ENCODE results near the gene GORASP2. TPM values are rescaled to one million over a fixed set of nuclear protein-coding genes. Genes with fewer than 3 reads are reported as not detected.
A peak's percentile ranks its signal among the peaks of the same experiment; 100 is the strongest.

The GORASP2 gene
- total RNA-seq, 1 donor from 2014 or later: 94.7 TPM

GRCh38 chr2:170969872-170970496 lies 40.9 kb downstream of the GORASP2 start:
- no peak for TF ChIP-seq CTCF (IDR thresholded peaks at IDR 0.05)
- Mint-ChIP-seq H3K4me1 (ENCODE audit: unreplicated experiment) (peaks cover 8% of the 10 kb centered on the region), H3K27ac (ENCODE audit: unreplicated experiment) (no peak overlapping the region), H3K9me3 (ENCODE audit: unreplicated experiment) (no peaks in the 10 kb centered on the region), H3K27me3 (ENCODE audit: unreplicated experiment) (no peaks in the 10 kb centered on the region), H3K4me3 (ENCODE audit: unreplicated experiment) (no peak overlapping the region), H3K36me3 (ENCODE audit: unreplicated experiment) (peaks cover 28% of the 10 kb centered on the region)
- no peak for DNase-seq (ENCODE audit: extremely low spot score, unreplicated experiment)

- peaks cover 17% of the 10 kb centered on the region for H3K36me3 Mint-ChIP-seq (ENCODE audit: unreplicated experiment)
- no peaks in the 10 kb centered on the region for H3K27me3 Mint-ChIP-seq (ENCODE audit: unreplicated experiment)
- no peak for DNase-seq (ENCODE audit: extremely low spot score, unreplicated experiment)
- H3K4me1 Mint-ChIP-seq (ENCODE audit: unreplicated experiment): peaks cover 8% of the 10 kb centered on the region
- TF ChIP-seq CTCF (IDR thresholded peaks at IDR 0.05): no peak
- no peak overlapping the region for H3K27ac Mint-ChIP-seq (ENCODE audit: unreplicated experiment)
- no peaks in the 10 kb centered on the region for H3K9me3 Mint-ChIP-seq (ENCODE audit: unreplicated experiment)
- no peak overlapping the region for H3K4me3 Mint-ChIP-seq (ENCODE audit: unreplicated experiment)
Measured at GRCh38 chr2:170971071-170971470, 42.0 kb downstream of the GORASP2 start.

GRCh38 chr2:170972296-170973224 lies 43.5 kb downstream of the GORASP2 start:
- H3K36me3 Mint-ChIP-seq (ENCODE audit: unreplicated experiment): peaks cover 7% of the 10 kb centered on the region
- no peak for DNase-seq (ENCODE audit: extremely low spot score, unreplicated experiment)
- H3K27ac Mint-ChIP-seq (ENCODE audit: unreplicated experiment): no peak overlapping the region
- TF ChIP-seq CTCF (IDR thresholded peaks at IDR 0.05): no peak
- no peaks in the 10 kb centered on the region for H3K9me3 Mint-ChIP-seq (ENCODE audit: unreplicated experiment)
- no peaks in the 10 kb centered on the region for H3K27me3 Mint-ChIP-seq (ENCODE audit: unreplicated experiment)
- H3K4me1 Mint-ChIP-seq (ENCODE audit: unreplicated experiment): peaks cover 8% of the 10 kb centered on the region
- peak overlapping the region; percentile 58 for H3K4me3 Mint-ChIP-seq (ENCODE audit: unreplicated experiment)

GRCh38 chr2:170973225-170973491 lies 44.1 kb downstream of the GORASP2 start:
- peaks cover 2% of the 10 kb centered on the region for H3K36me3 Mint-ChIP-seq (ENCODE audit: unreplicated experiment)
- TF ChIP-seq CTCF (IDR thresholded peaks at IDR 0.05): no peak
- peak overlapping the region; percentile 58 for H3K4me3 Mint-ChIP-seq (ENCODE audit: unreplicated experiment)
- H3K27ac Mint-ChIP-seq (ENCODE audit: unreplicated experiment): no peak overlapping the region
- DNase-seq (ENCODE audit: extremely low spot score, unreplicated experiment): no peak
- peaks cover 8% of the 10 kb centered on the region for H3K4me1 Mint-ChIP-seq (ENCODE audit: unreplicated experiment)
- H3K9me3 Mint-ChIP-seq (ENCODE audit: unreplicated experiment): no peaks in the 10 kb centered on the region
- no peaks in the 10 kb centered on the region for H3K27me3 Mint-ChIP-seq (ENCODE audit: unreplicated experiment)

Data from osteocyte (in vitro differentiated cells).